Measurements from ENCODE around the gene HSD11B2.

HSD11B2 gene

GRCh38 chr16:67481561-67482232, 50.8 kb downstream of the HSD11B2 start:
- DNase-seq = peak; percentile 52

- DNase-seq = peak; percentile 6
Measured at GRCh38 chr16:67482233-67482924, 51.5 kb downstream of the HSD11B2 start.

GRCh38 chr16:67483150-67483549, 52.2 kb downstream of the HSD11B2 start, which contains the start of gene AGRP:
Gene AGRP, minus strand, starts transcription at chr16:67483547. Its CDS starts 149 bp downstream, at chr16:67483398.
- DNase-seq = no peak

- no peak for DNase-seq
Measured at GRCh38 chr16:67483731-67484525, 53.0 kb downstream of the HSD11B2 start.

GRCh38 chr16:67486805-67487204, 55.9 kb downstream of the HSD11B2 start:
- DNase-seq = no peak
